K562 (cell line): ENCODE measurements around the gene TLE6. TPM values are rescaled to one million over a fixed set of nuclear protein-coding genes. Genes with fewer than 3 reads are reported as not detected.

Experiments used
- ARNT ChIP-seq, 2 experiments: fragments of 450-650 bp; IDR thresholded peaks; 2 replicates each; pipeline ENCODE4 v1.6.1; 2016; ENCODE audit warnings: mild to moderate bottlenecking in 1 of 2
- BRD4 ChIP-seq: fragments of 200-600 bp; sonication (generic); IDR thresholded peaks from 2 replicates; pipeline ENCODE4 v1.6.1; 2017; ENCODE audit warnings: inconsistent platforms
- CBX8 ChIP-seq: fragments of 200-600 bp; sonication (generic); IDR thresholded peaks from 2 replicates; pipeline ENCODE4 v1.6.1; 2012; ENCODE audit warnings: borderline replicate concordance, mixed run types, low read depth, mild to moderate bottlenecking, moderate library complexity, mixed read lengths, low read length, control low read depth, inconsistent platforms; ENCODE audit not compliant: poor library complexity, severe bottlenecking; ENCODE audit errors: extremely low read depth
- CHD7 ChIP-seq: fragments of 200-600 bp; sonication (generic); IDR thresholded peaks from one replicate; pipeline ENCODE4 v1.6.1; 2012; ENCODE audit warnings: mild to moderate bottlenecking, low read depth, low read length, inconsistent platforms
- GTF2F1 ChIP-seq: IDR thresholded peaks from 2 replicates; pipeline ENCODE4 v1.6.1; 2011; ENCODE audit warnings: low read depth, low read length, improper control_type of control experiment
- MNT ChIP-seq, 2 experiments: fragments of 450-650 bp; conservative IDR thresholded peaks; 2 replicates each; pipeline ENCODE4 v1.6.1; 2017; ENCODE audit warnings: mild to moderate bottlenecking in 2 of 2, moderate library complexity in 2 of 2
- NFXL1 ChIP-seq: fragments of 450-650 bp; formaldehyde crosslinking; IDR thresholded peaks from 2 replicates; pipeline ENCODE4 v1.4.0; 2021; ENCODE audit warnings: mild to moderate bottlenecking
- RBM14 ChIP-seq: fragments of 200-400 bp; formaldehyde crosslinking; IDR thresholded peaks from 2 replicates; pipeline ENCODE4 v1.6.1; 2018; ENCODE audit warnings: low read depth, mild to moderate bottlenecking, low read length, moderate library complexity, borderline replicate concordance; ENCODE audit not compliant: insufficient read depth
- RFX1 ChIP-seq: fragments of 450-650 bp; IDR thresholded peaks from 2 replicates; pipeline ENCODE4 v1.6.1; 2016; ENCODE audit warnings: mild to moderate bottlenecking, moderate library complexity
- SMC3 ChIP-seq: conservative IDR thresholded peaks from 2 replicates; pipeline ENCODE4 v1.6.1; 2011; ENCODE audit warnings: low read depth, low read length, improper control_type of control experiment; ENCODE audit not compliant: insufficient read depth
- SNIP1 ChIP-seq: fragments of 450-650 bp; IDR thresholded peaks from 2 replicates; pipeline ENCODE4 v1.7.1; 2017; ENCODE audit warnings: low read depth, mild to moderate bottlenecking
- TBL1XR1 ChIP-seq, 2 experiments: IDR thresholded peaks; 2 replicates each; pipeline ENCODE4 v1.6.1; 2012; ENCODE audit warnings: improper control_type of control experiment in 2 of 2, low read length in 2 of 2, mild to moderate bottlenecking in 1 of 2
- ZNF174 ChIP-seq: fragments of 250-450 bp; sonication (Bioruptor Pico); IDR thresholded peaks from 2 replicates; pipeline ENCODE4 v1.4.0; 2020; ENCODE audit warnings: mild to moderate bottlenecking
- ZNF253 ChIP-seq: fragments of 250-450 bp; sonication (Bioruptor Pico); conservative IDR thresholded peaks from 2 replicates; pipeline ENCODE4 v1.6.1; 2021; ENCODE audit warnings: mild to moderate bottlenecking
- ZNF41 ChIP-seq: fragments of 250-450 bp; sonication (Bioruptor Pico); conservative IDR thresholded peaks from 2 replicates; pipeline ENCODE4 v1.4.0; 2020; ENCODE audit warnings: mild to moderate bottlenecking
- polyA plus RNA-seq, 8 experiments: library from polyadenylated mRNA; depleted of rRNA in 4 of 8; stranded (reverse) in 5 of 8; unstranded in 3 of 8; fragments of >200 nt; fragmentation: Nextera tagmentation in 2 of 8; fragmentation: Illumina TruSeq in 1 of 8; extraction: Ambion mirVana in 2 of 8; extraction: Trizol in 1 of 8; gene quantifications; 2 replicates each; pipeline versions ENCODE4 v1.2.1 to v1.2.3, GENCODE V29; 2011 to 2014; ENCODE audit warnings: inconsistent platforms in 1 of 8, missing spikeins in 1 of 8
- total RNA-seq, 7 experiments: library from RNA; depleted of rRNA in 6 of 7; stranded (reverse); fragments of >200 nt in 6 of 7; fragmentation: Illumina TruSeq in 2 of 7; extraction: Trizol in 2 of 7; gene quantifications; 2 replicates each; pipeline versions ENCODE4 v1.2.1 to v1.2.3, GENCODE V29; 2011 to 2021; ENCODE audit warnings: low replicate concordance in 1 of 7

The TLE6 gene
- total and polyA plus RNA-seq, 9 of the 15 experiments (the other 6 are each of a cell fraction or from before 2014, with no cell fraction given) = 1.1 to 6.1 (median 2.5) TPM

- TF ChIP-seq CHD7 (no peak), ZNF253 (no peak), GTF2F1 (no peak; the same call in 1 of the 2 replicates), ZNF41 (CRISPR knock-in tag) (no peak), SMC3 (no peak), RFX1 (no peak), ZNF174 (no peak), BRD4 (0 out of 2 replicates have a peak, but pooled peaks have one; percentile 9), RBM14 (no peak), TBL1XR1 (IDR thresholded peaks at IDR 0.05; ENCODE audit: low read length in 2 of 2) (no peak), NFXL1 (CRISPR knock-in tag) (no peak), ARNT (IDR thresholded peaks at IDR 0.05) (no peak), CBX8 (no peak), SNIP1 (no peak), MNT (conservative IDR thresholded peaks at IDR 0.05) (peak; percentile 85 to 91)
Measured at GRCh38 chr19:2944775-2945574, 32.4 kb upstream of the TLE6 start, which contains the start of gene ZNF77 (continued).
